AG09309 (cell line): ENCODE data around the gene TGM2.

ENCODE experiments used
- DNase-seq: peaks from one replicate; pipeline ENCODE4 v3.0.0-alpha.2; 2010; ENCODE audit warnings: low read depth
- H3K4me3 ChIP-seq: 2 replicates; pipeline ENCODE4 v1.5.1; 2011; ENCODE audit warnings: mild to moderate bottlenecking, low read depth, low read length, moderate library complexity; ENCODE audit not compliant: control insufficient read depth
- TF ChIP-seq, protein P1 (sequence below): IDR thresholded peaks from 2 replicates; pipeline ENCODE4 v1.5.1; 2011; ENCODE audit warnings: mild to moderate bottlenecking, low read depth, low read length, inconsistent platforms; ENCODE audit not compliant: insufficient read depth, control insufficient read depth; ENCODE audit errors: missing control alignments

The TGM2 gene

DNA sequence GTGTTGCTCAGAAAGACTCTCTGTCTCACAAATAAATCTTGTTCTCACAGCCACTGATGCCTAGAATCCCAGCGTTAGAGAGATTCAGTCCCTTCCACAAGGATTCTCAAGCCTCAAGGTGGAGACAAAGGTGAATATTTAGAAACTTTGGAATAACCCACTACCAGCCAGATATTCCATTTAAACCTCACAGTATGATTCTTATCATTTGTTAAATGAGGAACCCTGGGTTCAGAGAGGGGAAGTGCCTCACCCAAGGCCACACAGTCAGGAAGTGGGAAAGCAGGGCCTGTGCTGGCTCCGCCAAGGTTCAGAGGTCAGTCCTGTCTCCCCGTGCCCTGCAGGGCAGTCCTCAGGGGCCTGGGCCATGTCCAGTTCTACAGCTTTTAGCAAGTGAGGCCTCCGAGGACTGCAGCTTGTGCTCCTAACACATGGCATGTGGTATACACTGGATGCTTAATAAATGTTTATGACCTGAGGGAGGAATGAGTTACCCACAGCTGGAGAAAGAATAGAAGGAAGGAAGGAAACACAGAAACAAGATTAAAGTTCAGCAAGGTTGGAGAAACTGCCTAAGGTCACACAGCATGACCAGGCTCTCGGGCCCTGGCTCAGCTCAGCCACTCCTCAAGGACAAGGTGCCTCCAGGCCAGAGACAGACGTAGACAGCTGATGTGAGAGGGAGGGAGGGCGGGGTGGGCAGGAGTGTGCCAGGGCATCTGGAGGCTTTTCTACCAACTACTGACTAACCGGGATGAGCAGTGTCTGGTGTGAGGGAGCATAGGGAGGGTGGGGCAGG, 3.9 kb upstream of the TGM2 start:
- no peak overlapping the region for H3K4me3 ChIP-seq
- TF ChIP-seq, protein P1, sequence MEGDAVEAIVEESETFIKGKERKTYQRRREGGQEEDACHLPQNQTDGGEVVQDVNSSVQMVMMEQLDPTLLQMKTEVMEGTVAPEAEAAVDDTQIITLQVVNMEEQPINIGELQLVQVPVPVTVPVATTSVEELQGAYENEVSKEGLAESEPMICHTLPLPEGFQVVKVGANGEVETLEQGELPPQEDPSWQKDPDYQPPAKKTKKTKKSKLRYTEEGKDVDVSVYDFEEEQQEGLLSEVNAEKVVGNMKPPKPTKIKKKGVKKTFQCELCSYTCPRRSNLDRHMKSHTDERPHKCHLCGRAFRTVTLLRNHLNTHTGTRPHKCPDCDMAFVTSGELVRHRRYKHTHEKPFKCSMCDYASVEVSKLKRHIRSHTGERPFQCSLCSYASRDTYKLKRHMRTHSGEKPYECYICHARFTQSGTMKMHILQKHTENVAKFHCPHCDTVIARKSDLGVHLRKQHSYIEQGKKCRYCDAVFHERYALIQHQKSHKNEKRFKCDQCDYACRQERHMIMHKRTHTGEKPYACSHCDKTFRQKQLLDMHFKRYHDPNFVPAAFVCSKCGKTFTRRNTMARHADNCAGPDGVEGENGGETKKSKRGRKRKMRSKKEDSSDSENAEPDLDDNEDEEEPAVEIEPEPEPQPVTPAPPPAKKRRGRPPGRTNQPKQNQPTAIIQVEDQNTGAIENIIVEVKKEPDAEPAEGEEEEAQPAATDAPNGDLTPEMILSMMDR = no peak
- DNase-seq = no peak

GRCh38 chr20:38167851-38168760, 3.0 kb upstream of the TGM2 start:
- TF ChIP-seq, protein P1 = no peak
- peak; percentile 84 for DNase-seq
- no peak overlapping the region for H3K4me3 ChIP-seq

- TF ChIP-seq, protein P1 = no peak
- DNase-seq = no peak
- H3K4me3 ChIP-seq = no peak overlapping the region
Measured at GRCh38 chr20:38167328-38167850, 2.3 kb upstream of the TGM2 start.

- TF ChIP-seq, protein P1 = no peak
Measured at GRCh38 chr20:38166703-38167233, 1.7 kb upstream of the TGM2 start.

DNA sequence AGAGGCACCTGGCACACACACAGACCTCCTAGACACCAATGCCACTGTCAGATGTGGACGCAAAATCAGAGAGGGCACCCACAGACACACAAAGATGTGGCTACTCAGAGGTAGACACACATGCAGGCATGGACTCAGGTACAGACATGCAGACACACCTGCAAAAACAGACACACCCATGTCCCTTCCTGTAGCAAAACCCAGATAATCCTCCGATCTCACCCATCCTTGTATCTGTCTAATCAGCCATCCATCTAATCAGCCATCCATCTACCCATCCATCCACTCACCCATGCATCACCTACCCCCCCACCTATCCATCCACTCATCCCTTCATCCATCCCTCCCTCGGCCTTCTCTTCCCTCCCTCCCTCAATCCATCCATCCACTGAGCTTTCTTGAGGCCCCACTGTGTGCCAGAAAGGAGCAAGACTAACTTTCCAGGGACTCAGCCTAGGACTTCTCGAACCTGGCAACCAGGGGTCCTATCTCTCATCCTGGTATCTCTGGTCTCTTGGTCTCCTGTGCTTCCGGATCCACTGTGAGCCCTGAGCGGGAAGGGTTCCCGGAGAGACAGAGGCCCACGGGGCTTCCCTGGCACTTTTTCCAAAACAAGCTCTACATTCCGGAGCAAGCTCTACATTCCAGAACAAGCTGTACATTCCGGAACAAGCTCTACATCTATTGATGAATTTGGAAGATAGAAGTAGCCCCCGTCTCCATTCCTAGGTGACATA, 1.1 kb upstream of the TGM2 start:
- H3K4me3 ChIP-seq = no peak overlapping the region
- TF ChIP-seq, protein P1 = no peak
- no peak for DNase-seq

More at GRCh38 chr20:38166703-38167233, 1.7 kb upstream of the TGM2 start:
- H3K4me3 ChIP-seq = no peak overlapping the region
- no peak for DNase-seq
